ENCODE results near the gene DTNB. TPM values are rescaled to one million over a fixed set of nuclear protein-coding genes. Genes with fewer than 3 reads are reported as not detected.

Gene DTNB
- total RNA-seq, 1 donor from 2014 or later = 12.0 TPM

DNA sequence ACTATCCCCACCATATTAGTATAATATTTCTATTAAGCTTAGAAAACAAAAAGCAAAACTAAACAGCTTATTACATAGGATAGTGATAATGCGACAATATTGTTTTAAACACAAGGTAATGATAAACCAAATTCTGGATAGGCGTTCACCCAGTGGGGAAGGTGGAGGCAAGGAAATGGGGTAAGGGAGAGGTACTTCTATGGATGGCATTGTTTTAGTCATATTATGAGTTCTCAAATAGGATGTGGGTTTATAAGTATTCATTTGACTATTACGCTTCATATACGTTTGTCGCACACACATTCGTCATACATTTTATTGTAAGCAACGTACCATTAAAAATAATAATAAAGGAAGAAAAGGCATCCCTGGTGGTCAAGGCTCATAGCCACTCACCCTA, 242.8 kb downstream of the DTNB start:
- Mint-ChIP-seq H3K27me3 (ENCODE audit: unreplicated experiment) (no peaks in the 10 kb centered on the region), H3K4me3 (ENCODE audit: unreplicated experiment) (no peak overlapping the region), H3K9me3 (ENCODE audit: unreplicated experiment) (no peaks in the 10 kb centered on the region), H3K27ac (ENCODE audit: unreplicated experiment) (no peak overlapping the region), H3K36me3 (ENCODE audit: low read depth, unreplicated experiment) (no peaks in the 10 kb centered on the region), H3K4me1 (ENCODE audit: unreplicated experiment) (peaks cover 2% of the 10 kb centered on the region)
- no peak for DNase-seq (ENCODE audit: low spot score)
- TF ChIP-seq CTCF (IDR thresholded peaks at IDR 0.05; ENCODE audit: unreplicated experiment) = no peak

GRCh38 chr2:25426326-25426725, 247.1 kb downstream of the DTNB start:
- Mint-ChIP-seq H3K27ac (ENCODE audit: unreplicated experiment) (no peak overlapping the region), H3K4me1 (ENCODE audit: unreplicated experiment) (no peaks in the 10 kb centered on the region), H3K36me3 (ENCODE audit: low read depth, unreplicated experiment) (no peaks in the 10 kb centered on the region), H3K27me3 (ENCODE audit: unreplicated experiment) (peaks cover 3% of the 10 kb centered on the region), H3K4me3 (ENCODE audit: unreplicated experiment) (no peak overlapping the region), H3K9me3 (ENCODE audit: unreplicated experiment) (no peaks in the 10 kb centered on the region)
- DNase-seq (ENCODE audit: low spot score) = no peak
- TF ChIP-seq CTCF (IDR thresholded peaks at IDR 0.05; ENCODE audit: unreplicated experiment) = no peak

DNA sequence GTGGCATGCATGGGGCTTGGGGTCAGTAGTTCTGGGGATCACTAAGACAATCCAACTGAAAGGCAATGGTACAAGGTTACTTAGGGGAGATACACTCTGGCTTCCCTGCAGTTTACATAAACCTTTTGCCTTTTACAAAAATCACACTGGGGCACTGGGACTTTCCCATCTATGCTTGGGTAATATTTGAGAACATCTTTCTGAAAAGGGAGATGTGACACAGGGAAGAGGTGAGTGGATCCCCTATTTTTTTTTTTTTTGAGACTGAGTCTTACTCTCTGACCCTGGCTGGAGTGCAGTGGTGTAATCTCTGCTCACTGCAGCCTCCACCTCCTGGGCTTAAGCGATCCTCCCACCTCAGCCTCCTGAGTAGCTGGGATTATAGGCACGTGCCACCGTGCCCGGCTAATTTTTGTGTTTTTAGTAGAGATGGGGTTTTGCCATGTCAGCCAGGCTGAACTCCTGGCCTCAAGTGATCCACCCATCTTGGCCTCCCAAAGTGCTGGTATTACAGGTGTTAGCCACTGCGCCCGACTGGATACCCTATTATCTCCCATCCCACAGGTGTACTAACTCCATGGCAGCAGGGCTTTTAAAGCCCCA, 248.8 kb downstream of the DTNB start:
- Mint-ChIP-seq H3K27me3 (ENCODE audit: unreplicated experiment) (peaks cover 3% of the 10 kb centered on the region), H3K27ac (ENCODE audit: unreplicated experiment) (no peak overlapping the region), H3K4me1 (ENCODE audit: unreplicated experiment) (no peaks in the 10 kb centered on the region), H3K36me3 (ENCODE audit: low read depth, unreplicated experiment) (no peaks in the 10 kb centered on the region), H3K4me3 (ENCODE audit: unreplicated experiment) (no peak overlapping the region), H3K9me3 (ENCODE audit: unreplicated experiment) (no peaks in the 10 kb centered on the region)
- no peak for DNase-seq (ENCODE audit: low spot score)
- TF ChIP-seq CTCF (IDR thresholded peaks at IDR 0.05; ENCODE audit: unreplicated experiment) = no peak

- Mint-ChIP-seq H3K27me3 (ENCODE audit: unreplicated experiment) (peaks cover 3% of the 10 kb centered on the region), H3K9me3 (ENCODE audit: unreplicated experiment) (no peaks in the 10 kb centered on the region), H3K36me3 (ENCODE audit: low read depth, unreplicated experiment) (peaks cover 4% of the 10 kb centered on the region), H3K27ac (ENCODE audit: unreplicated experiment) (no peak overlapping the region), H3K4me1 (ENCODE audit: unreplicated experiment) (no peaks in the 10 kb centered on the region), H3K4me3 (ENCODE audit: unreplicated experiment) (no peak overlapping the region)
- no peak for DNase-seq (ENCODE audit: low spot score)
- TF ChIP-seq CTCF (IDR thresholded peaks at IDR 0.05; ENCODE audit: unreplicated experiment) = no peak
Measured at GRCh38 chr2:25421820-25422411, 251.5 kb downstream of the DTNB start.

GRCh38 chr2:25421289-25421688, 252.1 kb downstream of the DTNB start:
- H3K4me1 Mint-ChIP-seq (ENCODE audit: unreplicated experiment) = no peaks in the 10 kb centered on the region

More at GRCh38 chr2:25421289-25421688, 252.1 kb downstream of the DTNB start:
- Mint-ChIP-seq H3K27me3 (ENCODE audit: unreplicated experiment) (peaks cover 3% of the 10 kb centered on the region), H3K36me3 (ENCODE audit: low read depth, unreplicated experiment) (peaks cover 4% of the 10 kb centered on the region), H3K4me3 (ENCODE audit: unreplicated experiment) (no peak overlapping the region), H3K27ac (ENCODE audit: unreplicated experiment) (no peak overlapping the region), H3K9me3 (ENCODE audit: unreplicated experiment) (no peaks in the 10 kb centered on the region)
- no peak for TF ChIP-seq CTCF (IDR thresholded peaks at IDR 0.05; ENCODE audit: unreplicated experiment)
- DNase-seq (ENCODE audit: low spot score) = no peak

Data from endothelial cell (in vitro differentiated cells).